ENCODE results near the gene FUT8. TPM values are rescaled to one million over a fixed set of nuclear protein-coding genes. Genes with fewer than 3 reads are reported as not detected.
A peak's percentile ranks its signal among the peaks of the same experiment; 100 is the strongest.

The FUT8 gene
- polyA plus RNA-seq (2011; rRNA removed), result 42.0 and 45.1 TPM in 2 replicates
- polyA minus RNA-seq (2011; rRNA and poly(A)+ RNA removed), result 34.6 and 46.2 TPM in 2 replicates

DNA sequence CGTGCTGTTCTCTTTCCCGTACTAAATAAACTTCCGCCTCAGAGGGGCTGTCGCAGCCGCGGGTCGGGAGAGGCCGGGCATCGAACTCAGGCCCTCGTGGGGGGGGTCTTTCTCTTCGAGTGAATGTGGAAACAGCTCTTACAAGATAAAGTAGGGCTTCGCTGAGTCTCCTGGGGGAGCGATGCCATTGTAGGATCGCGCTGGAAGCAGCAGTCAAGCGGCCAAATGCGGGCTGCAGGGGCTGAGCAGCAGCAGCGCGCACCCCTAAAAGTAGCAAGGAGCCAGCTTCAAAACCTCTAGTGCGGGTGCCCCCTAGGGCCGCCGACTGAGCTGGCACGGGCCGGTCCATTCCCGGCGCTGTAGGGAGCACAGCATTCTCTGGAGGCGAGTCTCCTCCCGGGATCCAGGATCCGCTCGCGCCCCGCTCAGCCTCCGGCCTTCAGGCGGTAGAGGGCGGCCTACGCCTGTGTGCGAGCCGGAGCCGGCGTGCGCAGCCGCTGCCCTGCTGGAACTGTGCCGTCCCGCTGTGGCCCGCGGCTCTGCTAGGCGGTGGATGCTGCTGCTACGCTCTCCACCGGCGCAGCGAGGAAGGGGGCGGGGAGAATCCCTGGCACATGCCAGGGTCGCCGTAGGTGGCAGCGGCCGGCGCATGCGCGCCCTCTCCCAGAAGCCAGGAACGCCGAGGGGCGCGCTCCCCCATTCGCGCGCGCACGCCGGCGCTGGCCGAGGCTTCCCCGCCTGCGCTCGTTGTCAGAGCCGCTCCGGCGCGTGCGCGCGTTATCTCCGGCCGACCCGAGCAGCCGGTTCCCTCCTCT, at the start of gene FUT8:
Gene FUT8 (plus strand): TSS at position 699 of the 815 bp plus-strand sequence. CDS start 148,834 bp downstream, outside the sequence.
- DNase-seq (ENCODE audit: low read depth, low spot score), result peak; percentile 93
- H3K27me3 ChIP-seq (ENCODE audit: control insufficient read depth, insufficient read depth, low read length), result no peaks in the 10 kb centered on the region
- peak within 1 kb of the TSS; percentile 79 for H3K4me3 ChIP-seq (ENCODE audit: low read depth, low read length)
- TF ChIP-seq CTCF (IDR thresholded peaks at IDR 0.05; ENCODE audit: low read depth, low read length), result peak; percentile 61
- POLR2A ChIA-PET, result interaction anchor here (0.6 to 2.5 kb wide), 21 partner anchors 9 to 412 kb away, joined by 3 to 20 read pairs (median 4); partner anchors contain the start of gene MAX
- peak within 1 kb of the TSS; percentile 95 for H3K27ac ChIP-seq (ENCODE audit: low read depth, low read length)
- no peaks in the 10 kb centered on the region; the same call in 1 of the 2 replicates for H3K9me3 ChIP-seq (ENCODE audit: control insufficient read depth, insufficient read depth, low read length)
- CTCF ChIA-PET, result interaction anchor here (0.6 to 7.6 kb wide), 35 partner anchors 10 to 1095 kb away, joined by 3 to 359 read pairs (median 4); partner anchors contain the start of gene MAX

DNA sequence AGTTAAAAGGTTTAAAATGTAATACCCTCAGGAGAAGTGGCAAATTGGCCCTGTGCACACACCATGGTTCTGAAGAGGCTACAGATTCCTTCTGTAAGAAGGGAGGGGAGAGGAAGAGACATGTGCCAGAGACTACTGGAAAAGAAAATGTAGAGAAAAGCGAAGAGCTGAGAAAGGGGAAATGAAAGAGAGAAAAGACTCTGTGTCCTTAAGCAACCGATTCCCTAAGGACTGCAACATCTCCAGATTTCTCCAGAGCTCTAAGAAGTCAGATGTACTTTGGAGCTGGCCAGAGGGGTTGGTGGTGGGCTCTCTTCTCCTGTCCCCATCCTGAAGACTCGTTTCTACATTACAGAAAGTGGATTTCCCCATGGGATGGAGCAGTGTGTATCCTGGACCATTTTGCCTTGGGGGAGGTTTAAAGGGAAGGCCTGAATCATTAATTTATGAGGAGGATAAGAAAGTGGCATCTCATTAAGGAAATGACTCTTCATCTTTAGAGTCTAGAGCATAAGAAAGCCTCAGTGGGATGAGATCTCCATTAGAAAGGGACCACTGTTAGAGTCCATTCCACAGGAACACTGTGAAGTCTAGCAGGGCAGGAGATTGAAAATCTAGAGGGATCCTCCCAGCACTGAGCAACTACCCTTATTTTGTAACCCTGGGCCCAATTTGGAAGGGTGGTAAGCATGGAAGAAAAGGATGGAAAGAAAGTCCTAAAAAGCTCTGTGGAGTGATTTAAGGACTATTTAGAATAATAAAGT, 45.5 kb upstream of the FUT8 start:
- H3K27ac ChIP-seq (ENCODE audit: low read depth, low read length), result no peak overlapping the region
- H3K9me3 ChIP-seq (ENCODE audit: control insufficient read depth, insufficient read depth, low read length), result no peaks in the 10 kb centered on the region
- no peak for DNase-seq (ENCODE audit: low read depth, low spot score)
- ChIA-PET CTCF (interaction anchor here (1.7 kb wide), 1 partner anchor 457 kb away, joined by 3 read pairs; no protein-coding TSS in a partner anchor), POLR2A (interaction anchor here (0.6 kb wide), 1 partner anchor 13 kb away, joined by 3 read pairs; no protein-coding TSS in a partner anchor)
- no peaks in the 10 kb centered on the region for H3K27me3 ChIP-seq (ENCODE audit: control insufficient read depth, insufficient read depth, low read length)
- H3K4me3 ChIP-seq (ENCODE audit: low read depth, low read length), result no peak overlapping the region
- no peak for TF ChIP-seq CTCF (IDR thresholded peaks at IDR 0.05; ENCODE audit: low read depth, low read length)

GRCh38 chr14:65369560-65369959, 43.0 kb upstream of the FUT8 start:
- ChIA-PET POLR2A (no interaction called here), CTCF (no interaction called here)

GRCh38 chr14:65370801-65371248, 41.7 kb upstream of the FUT8 start:
- DNase-seq (ENCODE audit: low read depth, low spot score), result no peak
- Histone ChIP-seq H3K27me3 (ENCODE audit: control insufficient read depth, insufficient read depth, low read length) (no peaks in the 10 kb centered on the region), H3K4me3 (ENCODE audit: low read depth, low read length) (no peak overlapping the region), H3K27ac (ENCODE audit: low read depth, low read length) (no peak overlapping the region), H3K9me3 (ENCODE audit: control insufficient read depth, insufficient read depth, low read length) (no peaks in the 10 kb centered on the region)
- ChIA-PET POLR2A (interaction anchor here (0.6 kb wide), 1 partner anchor 41 kb away, joined by 3 read pairs; no protein-coding TSS in a partner anchor), CTCF (no interaction called here)
- no peak for TF ChIP-seq CTCF (IDR thresholded peaks at IDR 0.05; ENCODE audit: low read depth, low read length)

More at GRCh38 chr14:65369560-65369959, 43.0 kb upstream of the FUT8 start:
- no peak for TF ChIP-seq CTCF (IDR thresholded peaks at IDR 0.05; ENCODE audit: low read depth, low read length)
- Histone ChIP-seq H3K4me3 (ENCODE audit: low read depth, low read length) (no peak overlapping the region), H3K27me3 (ENCODE audit: control insufficient read depth, insufficient read depth, low read length) (no peaks in the 10 kb centered on the region), H3K27ac (ENCODE audit: low read depth, low read length) (no peak overlapping the region), H3K9me3 (ENCODE audit: control insufficient read depth, insufficient read depth, low read length) (no peaks in the 10 kb centered on the region)
- DNase-seq (ENCODE audit: low read depth, low spot score), result no peak
